Hippocampal formation (tissue), 2 donors: ENCODE measurements around the gene PRRG2.

Source experiments
- DNase-seq, 2 donors: peaks; one replicate each; lab custom pipeline; 2025; lab: John Stamatoyannopoulos, UW

Gene PRRG2

DNA sequence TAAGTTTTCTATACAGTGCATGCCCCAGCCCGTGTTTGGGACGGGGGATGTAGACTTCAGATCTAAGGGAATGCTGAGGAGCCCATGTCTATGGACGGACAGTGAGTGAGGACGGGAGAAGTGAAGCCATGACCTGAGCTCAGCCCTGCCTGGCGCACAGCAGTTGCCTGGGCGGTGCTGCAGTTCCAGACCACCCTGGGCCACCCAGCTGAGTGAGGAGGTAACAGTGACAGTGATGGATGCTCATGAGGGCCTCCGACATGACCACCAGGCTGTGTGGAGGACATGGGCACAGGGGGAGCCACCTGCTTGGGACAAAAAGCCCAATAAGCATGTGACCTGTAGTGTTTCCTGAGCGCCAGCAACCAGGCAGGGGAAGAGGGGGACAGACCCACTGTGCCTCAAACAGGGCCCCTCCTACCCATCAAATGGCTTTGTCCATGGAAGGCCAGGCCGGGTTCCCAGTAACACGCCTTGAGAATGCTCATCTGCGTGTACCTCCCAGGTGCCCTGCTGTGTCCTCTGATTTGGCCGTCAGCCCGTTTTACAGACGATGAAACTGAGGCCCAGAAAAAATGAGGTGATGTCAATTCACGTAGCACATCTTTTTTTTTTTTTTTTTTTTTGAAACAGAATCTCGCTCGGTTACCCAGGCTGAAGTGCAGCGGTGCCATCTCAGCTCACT lies 23.3 kb upstream of the PRRG2 start:
- DNase-seq = no peak

DNA sequence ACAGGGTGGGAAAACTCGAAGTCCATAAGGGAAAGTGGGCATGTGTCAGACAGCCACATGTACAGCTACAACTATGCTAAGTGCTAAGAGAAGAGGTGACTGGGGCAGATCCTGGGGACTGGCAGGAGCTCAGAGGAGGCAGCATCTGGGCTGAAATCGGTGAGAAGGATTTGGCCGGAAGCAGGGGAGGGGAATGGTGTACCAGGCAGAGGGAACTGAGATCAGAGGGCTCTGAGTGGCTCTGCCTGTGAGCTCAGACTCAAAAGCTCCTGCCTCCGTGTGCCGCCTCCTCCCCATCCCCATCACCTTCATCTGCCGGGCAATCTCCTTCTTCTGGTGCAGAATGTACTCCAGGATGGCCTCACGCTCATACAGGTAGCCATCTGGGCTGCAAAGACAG lies 22.5 kb upstream of the PRRG2 start:
- DNase-seq = no peak

DNA sequence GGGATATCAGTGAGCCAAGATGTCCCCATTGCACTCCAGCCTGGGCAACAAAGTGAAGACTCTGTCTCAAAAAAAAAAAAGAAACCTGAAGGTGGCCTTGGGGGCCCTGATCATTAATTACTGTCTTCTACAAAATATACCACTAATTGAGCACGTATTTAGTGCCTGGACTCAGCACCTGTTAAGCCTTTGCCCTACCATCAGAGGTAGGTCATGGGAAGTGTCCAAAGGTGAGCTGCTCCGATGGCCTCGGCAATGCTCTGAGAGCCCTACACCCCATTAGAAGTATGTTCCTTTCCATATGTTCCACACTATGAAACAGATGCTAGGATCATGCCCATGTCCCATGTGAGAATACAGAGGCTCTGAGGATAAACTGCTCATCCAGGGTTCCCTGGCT lies 21.7 kb upstream of the PRRG2 start:
- no peak for DNase-seq

DNA sequence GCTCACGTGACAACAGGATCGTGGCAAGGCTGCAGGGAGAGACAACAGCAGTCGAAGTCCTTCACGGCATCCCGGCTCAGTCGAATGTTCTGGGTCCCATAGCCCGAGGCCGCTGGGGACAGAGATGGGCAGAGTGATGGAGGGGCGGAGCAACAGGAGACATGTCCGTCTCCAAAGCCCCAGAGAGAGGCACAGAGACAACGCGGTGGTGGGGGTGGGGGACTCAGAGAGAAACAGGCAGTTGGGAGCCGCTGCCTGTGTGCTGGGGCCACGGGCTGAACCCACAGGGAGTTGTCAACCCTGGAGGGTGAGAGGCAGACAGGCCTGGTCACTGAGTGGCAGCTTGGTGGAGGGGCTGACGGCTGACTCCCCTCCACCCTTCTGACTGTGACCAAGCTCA lies 21.2 kb upstream of the PRRG2 start:
- DNase-seq = no peak

DNA sequence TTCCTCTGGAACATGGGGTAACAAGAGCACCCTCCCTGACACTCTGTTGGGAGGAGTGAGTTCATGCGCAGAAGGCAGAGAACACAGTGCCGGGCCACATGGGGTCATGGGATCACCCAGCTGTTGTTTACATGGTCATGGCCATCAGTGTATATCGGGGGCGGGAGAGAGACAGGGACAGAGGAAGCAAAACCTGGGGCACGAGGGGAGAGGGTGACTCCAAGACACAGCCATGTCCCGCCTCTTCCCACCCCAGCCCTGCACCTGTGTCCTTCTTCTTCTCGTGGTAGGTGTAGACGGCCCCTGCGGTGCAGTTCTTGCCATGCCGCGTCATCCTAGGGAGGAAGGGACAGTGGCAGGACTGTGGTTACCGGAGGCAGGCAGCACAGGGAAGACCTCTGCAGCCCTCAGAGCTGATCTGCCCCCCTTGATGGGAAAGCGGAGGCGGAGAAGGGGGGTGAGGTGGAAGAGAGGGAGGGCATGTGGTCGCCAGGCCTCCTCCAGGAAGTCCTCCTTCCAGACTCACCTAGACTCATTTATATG lies 20.7 kb upstream of the PRRG2 start:
- DNase-seq = peak; percentile 19 to 62

DNA sequence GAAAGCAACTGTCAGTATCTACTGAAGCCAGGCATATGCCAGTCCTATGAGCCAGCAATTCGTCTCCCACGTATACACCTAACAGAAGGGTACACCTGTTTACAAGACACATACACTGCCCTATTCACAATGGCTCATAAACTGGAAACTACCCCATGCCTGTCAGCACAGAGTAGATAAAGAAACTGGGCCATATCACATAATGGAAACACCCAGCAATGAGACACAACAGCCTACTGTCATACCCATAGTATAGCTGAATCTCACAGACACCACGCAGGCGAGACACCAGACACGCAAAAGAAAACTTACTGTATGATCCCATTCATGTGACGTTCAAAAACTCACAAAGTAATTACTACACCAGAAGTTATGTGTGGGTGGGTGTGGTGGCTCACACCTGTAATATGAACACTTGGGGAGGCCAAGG lies 16.5 kb upstream of the PRRG2 start:
- DNase-seq = no peak

DNA sequence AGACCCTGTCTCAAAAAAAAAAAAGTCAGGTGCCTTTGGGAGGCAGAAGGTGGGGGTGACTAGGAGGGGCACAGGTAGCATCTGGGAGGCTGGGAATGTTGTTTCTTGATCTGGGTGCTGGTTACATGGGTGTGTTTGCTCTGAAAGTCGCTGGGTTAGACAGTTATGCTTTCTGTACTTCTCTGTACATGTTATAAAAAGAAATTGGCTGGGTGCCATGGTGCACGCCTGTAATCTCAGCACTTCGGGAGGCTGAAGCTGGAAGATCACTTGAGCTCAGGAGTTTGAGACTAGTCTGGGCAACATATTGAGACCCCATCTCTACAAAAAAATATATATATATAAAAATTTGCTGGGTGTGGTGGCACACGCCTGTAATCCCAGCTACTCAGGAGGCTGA lies 15.9 kb upstream of the PRRG2 start:
- no peak for DNase-seq

DNA sequence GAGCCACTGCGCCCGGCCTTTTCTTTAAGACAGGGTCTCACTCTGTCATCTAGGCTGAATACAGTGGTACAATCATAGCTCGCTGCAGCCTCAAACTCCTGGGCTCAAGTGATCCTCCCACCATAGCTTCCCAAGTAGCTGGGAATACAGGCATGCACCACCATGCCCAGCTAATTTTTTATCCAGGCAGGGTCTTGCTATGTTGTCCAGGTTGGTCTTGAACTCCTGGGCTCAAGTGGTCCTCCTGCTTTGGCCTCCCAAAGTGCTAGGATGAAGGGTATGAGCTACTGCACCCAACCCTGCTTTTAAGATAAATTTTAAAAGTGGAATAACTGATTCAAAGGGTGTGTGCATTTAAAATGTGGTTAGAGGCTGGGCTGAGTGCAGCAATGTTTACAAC lies 14.8 kb upstream of the PRRG2 start:
- DNase-seq = no peak

DNA sequence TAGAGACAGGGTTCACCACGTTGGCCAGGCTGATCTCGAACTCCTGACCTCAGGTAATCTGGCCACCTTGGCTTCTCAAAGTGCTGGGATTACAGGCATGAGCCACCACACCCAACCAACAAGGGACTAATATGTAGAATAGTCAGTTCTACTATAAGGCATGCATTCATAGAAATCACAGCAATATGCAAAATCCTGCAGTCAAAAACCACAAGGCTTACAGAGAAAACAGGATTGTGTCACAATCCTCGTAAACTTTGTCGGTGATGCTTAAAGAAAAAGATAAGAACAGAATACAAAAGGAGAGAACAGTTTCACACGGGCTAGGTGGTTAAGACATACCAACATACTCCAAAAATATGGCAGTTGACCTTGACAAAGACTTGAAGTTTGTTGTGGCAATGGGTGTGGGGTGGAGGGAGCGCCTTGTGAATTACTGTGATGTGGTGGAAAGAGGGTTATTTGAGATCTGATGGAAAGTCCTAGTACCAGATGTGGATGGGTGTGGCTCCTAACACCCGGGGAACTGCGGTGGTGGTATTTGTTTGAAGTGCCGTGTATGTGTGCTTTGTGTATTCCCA lies 13.2 kb upstream of the PRRG2 start:
- DNase-seq = no peak

DNA sequence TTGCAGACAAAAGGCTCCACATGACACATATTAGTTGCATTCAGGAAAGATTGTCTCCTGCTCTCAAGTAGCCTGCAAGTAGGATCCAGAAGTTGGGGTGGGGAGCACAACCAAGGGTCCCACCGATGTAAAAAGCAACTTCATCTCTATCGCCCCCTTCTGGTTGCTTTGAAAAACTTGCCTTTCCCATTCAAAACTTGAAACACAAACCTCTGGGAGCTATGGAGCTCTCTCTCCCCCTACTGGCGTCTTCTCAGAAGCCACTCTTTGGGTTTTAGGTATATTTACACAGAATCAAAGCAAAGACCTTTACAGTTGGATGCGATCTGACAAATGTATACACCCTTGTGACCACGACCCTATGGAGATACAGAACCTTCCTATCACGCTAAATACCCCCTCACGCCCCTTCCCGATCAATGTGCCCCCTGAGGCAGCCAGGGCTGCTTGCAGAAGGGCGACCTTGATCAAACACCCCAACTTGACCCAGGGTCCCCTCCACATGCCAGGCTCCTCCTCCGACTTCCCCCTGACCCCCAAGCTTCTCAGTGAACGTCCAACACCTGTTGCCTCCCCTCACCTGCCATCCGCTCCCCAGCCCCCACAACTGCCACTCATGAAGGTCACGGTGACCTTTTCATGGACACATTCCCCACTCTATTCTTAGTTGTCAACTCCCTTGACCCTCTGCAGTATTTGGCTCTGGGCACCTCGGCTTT lies 10.8 kb upstream of the PRRG2 start:
- DNase-seq = peak; percentile 19 to 82

DNA sequence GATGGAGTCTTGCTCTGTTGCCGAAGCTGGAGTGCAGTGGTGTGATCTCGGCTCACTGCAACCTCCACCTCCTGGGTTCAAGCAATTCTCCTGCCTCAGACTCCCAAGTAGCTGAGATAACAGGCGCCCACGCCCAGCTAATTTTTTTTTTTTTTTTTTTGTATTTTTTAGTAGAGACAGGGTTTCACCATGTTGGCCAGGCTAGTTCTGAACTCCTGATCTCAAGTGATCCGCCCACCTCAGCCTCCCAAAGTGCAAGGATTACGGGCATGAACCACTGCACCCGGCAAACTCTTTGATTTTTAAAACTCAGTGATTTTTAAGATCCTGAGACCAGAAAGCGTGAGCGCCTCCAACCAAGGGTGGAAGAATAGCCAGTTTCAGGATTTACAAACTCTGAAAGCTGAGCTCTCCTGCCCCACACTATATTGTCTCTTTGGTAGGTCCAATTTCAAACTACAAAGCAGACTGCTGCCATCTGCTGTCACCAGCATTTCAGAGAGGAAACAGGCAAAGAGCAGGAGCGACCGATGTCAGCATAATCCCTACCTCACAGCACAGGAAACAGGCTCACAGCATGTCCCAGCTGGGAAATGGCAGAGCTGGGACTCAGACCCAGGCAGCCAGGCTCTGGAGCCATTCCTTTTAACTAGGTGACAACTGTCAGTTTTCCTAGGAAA lies 10.0 kb upstream of the PRRG2 start:
- no peak for DNase-seq

DNA sequence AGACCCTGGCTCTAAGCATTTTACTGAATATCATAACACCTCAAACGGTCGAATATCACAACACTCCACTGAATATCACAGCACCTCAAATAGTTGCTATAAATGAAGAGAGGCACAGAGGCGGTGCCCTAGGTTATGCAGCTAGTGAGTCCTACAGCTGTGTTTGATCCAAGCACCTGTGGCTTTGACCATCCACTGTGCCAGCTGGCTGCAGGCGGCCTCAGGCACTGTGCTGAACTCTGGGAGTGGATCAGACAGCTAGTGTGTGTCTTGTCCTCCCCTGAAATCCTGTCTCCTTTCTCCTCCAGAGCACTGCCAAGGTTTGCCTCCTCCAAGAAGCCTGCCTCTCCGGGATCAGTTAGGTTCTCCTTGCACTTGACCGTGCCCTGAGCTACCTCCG lies 8.1 kb upstream of the PRRG2 start:
- no peak for DNase-seq

DNA sequence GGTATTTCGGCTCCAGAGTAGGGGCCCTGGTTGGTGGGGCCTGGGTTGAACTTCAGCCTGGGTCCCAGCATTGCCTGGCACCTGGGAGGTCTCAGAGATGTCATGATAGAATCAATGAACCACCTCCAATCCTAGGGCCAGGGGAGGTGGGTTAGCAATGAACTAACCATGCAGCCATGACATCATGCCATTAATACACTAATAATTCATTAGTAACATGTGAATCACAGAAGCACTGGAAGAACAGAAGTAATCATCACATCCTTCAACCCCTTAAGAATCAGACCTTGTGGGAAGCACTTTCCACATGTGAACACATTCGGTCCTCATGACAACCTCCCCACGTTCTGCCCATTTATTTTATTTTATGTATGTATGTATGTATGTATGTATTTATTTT lies 7.7 kb upstream of the PRRG2 start:
- DNase-seq = no peak

DNA sequence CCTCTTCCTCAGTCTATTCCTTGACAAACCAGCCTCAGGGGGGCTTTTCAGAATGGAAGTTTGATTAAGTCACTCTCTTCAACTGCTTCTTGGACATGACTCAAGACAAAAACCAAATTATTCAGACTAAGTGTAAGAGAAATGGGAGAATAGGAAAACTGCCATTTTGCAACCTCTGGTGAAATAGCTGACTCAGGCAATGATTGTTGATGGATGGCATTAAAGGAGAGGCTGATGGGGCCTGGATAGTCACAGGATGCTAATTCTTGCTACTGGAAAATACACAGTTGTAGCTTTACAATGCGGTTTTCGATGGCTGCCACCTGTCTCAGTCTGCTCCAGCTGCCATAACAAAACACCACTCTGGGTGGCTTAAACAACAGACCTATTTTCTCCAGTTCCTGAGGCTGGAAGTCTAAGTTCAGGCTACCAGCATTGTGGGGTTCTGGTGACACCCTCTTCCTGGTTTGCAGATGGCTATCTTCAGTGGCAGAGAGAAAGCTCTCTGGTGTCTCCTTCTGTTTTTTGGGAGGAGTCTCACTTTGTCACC lies 6.8 kb upstream of the PRRG2 start:
- DNase-seq = no peak

DNA sequence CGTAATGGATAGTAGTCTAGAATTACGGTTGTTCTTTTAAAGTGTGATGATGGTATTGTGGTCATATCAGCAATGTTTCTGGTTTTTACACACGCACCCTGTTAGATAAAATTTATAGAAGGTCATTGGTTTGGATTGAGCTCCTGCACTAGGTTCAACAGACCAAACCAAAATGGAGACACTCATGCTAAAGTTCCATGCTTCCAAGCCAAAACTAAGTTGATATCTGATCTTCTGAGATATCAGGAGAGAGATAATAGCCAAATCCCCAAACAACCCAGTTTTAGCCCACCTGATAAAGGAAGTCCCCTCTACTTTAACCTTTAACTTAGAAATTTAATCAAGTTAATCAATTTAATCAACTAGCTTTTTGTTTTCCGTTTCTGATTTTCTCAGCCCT lies 1.9 kb upstream of the PRRG2 start:
- DNase-seq = no peak

DNA sequence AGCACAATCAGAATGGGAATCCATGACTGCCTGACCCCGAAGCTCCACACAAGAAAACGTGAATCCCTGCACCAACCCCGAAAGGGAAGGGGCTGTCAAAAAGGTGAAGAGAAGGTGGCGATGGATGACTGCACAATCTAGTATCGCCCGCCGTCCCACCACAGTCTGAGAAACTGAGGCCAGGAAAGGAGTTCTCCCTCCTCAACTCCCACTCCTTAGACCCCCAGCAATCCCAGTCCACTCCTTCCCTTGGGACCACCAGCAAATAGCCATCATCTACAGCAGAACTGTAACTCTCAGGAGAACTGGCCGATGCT lies 1.2 kb upstream of the PRRG2 start:
- no peak for DNase-seq

DNA sequence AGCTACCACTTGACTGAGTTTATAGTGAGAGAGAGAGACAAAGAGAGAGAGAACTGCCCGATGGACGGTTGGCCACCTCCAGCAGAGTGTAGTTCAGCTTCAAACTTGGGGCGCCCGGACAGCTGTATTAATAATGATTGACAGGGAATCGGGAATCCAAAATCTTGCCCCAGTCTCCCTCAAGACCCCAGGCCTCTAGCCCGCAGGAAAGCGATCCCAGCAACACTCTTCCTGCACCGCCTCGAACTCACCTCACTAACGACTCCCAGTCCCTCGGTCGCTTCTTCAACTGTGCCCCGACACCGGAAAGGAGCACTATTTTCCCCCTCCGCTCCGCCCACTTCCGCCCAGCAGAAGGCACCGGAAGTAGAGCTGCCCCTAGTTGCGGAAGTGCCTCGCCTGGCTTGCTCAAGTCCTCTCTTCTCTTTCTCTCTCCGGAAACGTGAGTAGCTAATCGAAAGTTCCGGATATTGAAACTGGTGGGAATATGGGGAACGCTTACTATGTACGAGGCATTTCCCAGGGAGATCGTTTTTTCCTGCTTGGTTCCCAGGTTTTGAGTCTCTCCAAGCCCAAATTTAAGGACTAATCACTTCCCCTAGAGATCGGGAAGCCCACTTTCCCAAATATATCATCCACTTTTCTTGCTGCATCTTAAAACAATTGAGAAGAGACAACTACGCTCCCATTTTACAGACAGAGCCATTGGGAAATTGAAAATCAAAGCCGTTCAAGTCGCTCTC lies 681 bp upstream of the PRRG2 start, which contains the start of gene NOSIP:
Gene NOSIP, minus strand, starts transcription at position 293 of the 743 bp plus-strand sequence. CDS start 19,865 bp downstream, outside the sequence.
- peak; percentile 92 to 95 for DNase-seq

DNA sequence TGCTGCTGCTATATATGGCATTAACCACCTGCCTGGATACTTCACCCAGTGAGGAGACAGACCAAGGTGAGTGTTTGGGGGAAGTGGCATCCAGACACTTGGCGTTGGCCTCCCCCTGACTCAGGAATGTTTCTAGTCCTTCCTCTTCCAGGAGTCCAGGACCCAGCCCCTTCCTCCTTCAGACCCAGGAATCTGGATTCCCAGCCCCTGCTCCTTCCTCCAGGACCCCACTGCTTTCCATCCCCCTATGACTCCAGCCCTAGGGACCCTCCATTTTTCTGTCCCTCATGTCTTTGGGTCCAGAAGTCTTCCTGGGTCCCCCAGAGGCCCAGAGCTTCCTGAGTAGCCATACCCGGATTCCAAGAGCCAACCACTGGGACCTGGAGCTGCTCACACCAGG lies 2.1 kb downstream of the PRRG2 start:
- DNase-seq = no peak

DNA sequence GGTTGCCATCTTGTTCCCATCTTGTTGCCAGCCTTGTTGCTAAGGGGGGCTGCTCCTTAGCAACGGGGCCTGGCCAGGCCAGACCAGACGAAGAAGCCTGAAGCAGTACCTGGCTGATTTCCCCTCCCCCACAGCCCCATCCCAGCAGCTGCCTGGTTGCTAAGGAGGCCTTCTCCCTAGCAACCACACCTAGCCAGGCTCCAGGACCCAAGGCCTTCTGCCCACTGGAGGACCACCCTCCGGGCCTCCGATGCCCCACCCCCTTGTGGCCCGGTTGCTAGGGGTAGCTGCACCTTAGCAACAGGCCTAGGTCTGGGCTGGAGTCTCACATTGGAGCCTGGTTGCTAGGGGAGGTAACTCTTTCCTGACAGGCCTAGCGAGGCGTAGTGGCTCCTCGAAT lies 3.9 kb downstream of the PRRG2 start:
- no peak for DNase-seq

DNA sequence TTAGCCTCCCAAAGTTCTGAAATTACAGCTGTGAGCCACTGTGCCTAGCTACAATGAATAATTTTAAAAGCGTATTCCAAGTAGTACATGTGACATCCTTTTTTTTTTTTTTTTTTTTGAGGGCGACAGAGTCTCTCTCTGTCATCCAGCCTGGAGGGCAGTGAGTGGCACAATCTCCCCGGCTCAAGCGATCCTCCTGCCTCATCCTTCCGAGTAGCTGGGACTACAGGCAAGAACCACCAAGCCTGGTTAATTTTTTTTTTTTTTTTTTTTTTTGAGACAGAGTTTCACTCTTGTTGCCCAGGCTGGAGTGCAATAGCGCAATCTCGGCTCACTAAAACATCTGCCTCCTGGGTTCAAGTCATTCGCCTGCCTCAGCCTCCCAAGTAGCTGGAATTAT lies 6.1 kb downstream of the PRRG2 start:
- no peak for DNase-seq

DNA sequence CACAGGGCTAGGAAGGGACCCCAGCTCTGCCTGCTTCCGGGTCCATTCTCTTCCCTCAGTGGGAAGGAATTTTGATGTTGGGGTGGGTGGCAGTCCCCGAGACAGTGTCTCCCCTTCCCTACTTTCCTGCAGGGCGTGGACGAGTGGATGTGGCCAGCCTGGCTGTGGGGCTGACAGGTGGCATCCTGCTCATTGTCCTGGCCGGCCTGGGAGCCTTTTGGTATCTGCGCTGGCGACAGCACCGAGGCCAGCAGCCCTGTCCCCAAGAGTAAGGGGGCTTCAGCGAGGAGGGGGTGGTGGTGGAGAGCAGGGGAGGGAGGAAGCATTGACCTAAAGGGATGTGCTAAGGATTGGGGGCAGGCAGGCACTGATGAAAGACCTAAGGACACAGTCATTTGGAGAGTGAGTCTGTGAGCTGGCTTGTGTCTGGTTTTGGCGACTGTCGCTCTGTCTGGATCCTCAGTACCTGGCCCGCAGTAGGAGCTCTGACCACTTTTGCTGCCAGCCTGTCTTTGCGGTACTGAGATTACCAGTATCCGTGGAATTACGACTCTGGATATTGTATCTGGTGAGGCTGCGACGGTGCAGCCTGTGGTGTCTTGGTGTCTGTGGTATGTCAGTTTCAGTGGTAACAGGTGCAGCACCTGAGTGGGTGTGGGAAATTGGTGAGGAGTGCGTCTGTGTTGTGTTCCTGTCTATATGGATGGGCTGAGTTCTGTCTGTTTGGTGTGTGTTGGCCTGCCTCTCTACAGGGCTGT lies 7.4 kb downstream of the PRRG2 start:
- no peak for DNase-seq
